ENCODE results near the gene TMEM175.

The TMEM175 gene

GRCh38 chr4:884896-885295, 47.4 kb upstream of the TMEM175 start:
- no peaks in the 10 kb centered on the region for H3K27me3 ChIP-seq (ENCODE audit: low read depth, low read length)
- H3K79me2 ChIP-seq (ENCODE audit: low read length): no peaks in the 10 kb centered on the region
- H4K20me1 ChIP-seq (ENCODE audit: insufficient read depth, low read length): no peaks in the 10 kb centered on the region
- H3K4me2 ChIP-seq (ENCODE audit: low read length): no peak overlapping the region
- H3K4me3 ChIP-seq (ENCODE audit: low read length): no peak overlapping the region
- H3K9me3 ChIP-seq (ENCODE audit: insufficient read depth, low read length): no peaks in the 10 kb centered on the region
- TF ChIP-seq EZH2phosphoT487 (IDR thresholded peaks at IDR 0.05; ENCODE audit: low read depth) (no peak), CTCF (IDR thresholded peaks at IDR 0.05; ENCODE audit: low read depth, low read length) (no peak)
- H3K9ac ChIP-seq (ENCODE audit: low read length): no peak overlapping the region
- no peak overlapping the region for H3K27ac ChIP-seq (ENCODE audit: low read length)
- no peaks in the 10 kb centered on the region for H3K4me1 ChIP-seq (ENCODE audit: low read length)
- peaks cover 20% of the 10 kb centered on the region for H3K36me3 ChIP-seq (replicated peaks; ENCODE audit: low read depth, low read length)
- H2AFZ ChIP-seq (ENCODE audit: low read depth, low read length): no peak overlapping the region

GRCh38 chr4:885353-885752, 46.9 kb upstream of the TMEM175 start:
- Histone ChIP-seq H3K79me2 (ENCODE audit: low read length) (no peaks in the 10 kb centered on the region), H3K4me3 (ENCODE audit: low read length) (no peak overlapping the region), H2AFZ (ENCODE audit: low read depth, low read length) (no peak overlapping the region), H3K9ac (ENCODE audit: low read length) (no peak overlapping the region), H3K4me1 (ENCODE audit: low read length) (no peaks in the 10 kb centered on the region), H3K4me2 (ENCODE audit: low read length) (no peak overlapping the region), H4K20me1 (ENCODE audit: insufficient read depth, low read length) (no peaks in the 10 kb centered on the region), H3K27me3 (ENCODE audit: low read depth, low read length) (no peaks in the 10 kb centered on the region), H3K36me3 (replicated peaks; ENCODE audit: low read depth, low read length) (peaks cover 20% of the 10 kb centered on the region), H3K27ac (ENCODE audit: low read length) (no peak overlapping the region), H3K9me3 (ENCODE audit: insufficient read depth, low read length) (no peaks in the 10 kb centered on the region)
- no peak for TF ChIP-seq EZH2phosphoT487 (IDR thresholded peaks at IDR 0.05; ENCODE audit: low read depth)
- TF ChIP-seq CTCF (IDR thresholded peaks at IDR 0.05; ENCODE audit: low read depth, low read length): no peak

- Histone ChIP-seq H2AFZ (ENCODE audit: low read depth, low read length) (no peak overlapping the region), H3K36me3 (replicated peaks; ENCODE audit: low read depth, low read length) (peaks cover 20% of the 10 kb centered on the region), H4K20me1 (ENCODE audit: insufficient read depth, low read length) (no peaks in the 10 kb centered on the region)
Measured at GRCh38 chr4:886244-886643, 46.0 kb upstream of the TMEM175 start.

GRCh38 chr4:887034-887763, 45.1 kb upstream of the TMEM175 start:
- TF ChIP-seq EZH2phosphoT487 (IDR thresholded peaks at IDR 0.05; ENCODE audit: low read depth): no peak
- no peak for TF ChIP-seq CTCF (IDR thresholded peaks at IDR 0.05; ENCODE audit: low read depth, low read length)
- Histone ChIP-seq H3K79me2 (ENCODE audit: low read length) (no peaks in the 10 kb centered on the region), H3K36me3 (replicated peaks; ENCODE audit: low read depth, low read length) (peaks cover 20% of the 10 kb centered on the region), H4K20me1 (ENCODE audit: insufficient read depth, low read length) (no peaks in the 10 kb centered on the region), H2AFZ (ENCODE audit: low read depth, low read length) (no peak overlapping the region), H3K9ac (ENCODE audit: low read length) (no peak overlapping the region), H3K27me3 (ENCODE audit: low read depth, low read length) (no peaks in the 10 kb centered on the region), H3K9me3 (ENCODE audit: insufficient read depth, low read length) (no peaks in the 10 kb centered on the region), H3K4me2 (ENCODE audit: low read length) (no peak overlapping the region), H3K4me3 (ENCODE audit: low read length) (no peak overlapping the region), H3K4me1 (ENCODE audit: low read length) (no peaks in the 10 kb centered on the region), H3K27ac (ENCODE audit: low read length) (no peak overlapping the region)

More at GRCh38 chr4:886244-886643, 46.0 kb upstream of the TMEM175 start:
- Histone ChIP-seq H3K9ac (ENCODE audit: low read length) (no peak overlapping the region), H3K9me3 (ENCODE audit: insufficient read depth, low read length) (no peaks in the 10 kb centered on the region), H3K4me1 (ENCODE audit: low read length) (no peaks in the 10 kb centered on the region), H3K4me2 (ENCODE audit: low read length) (no peak overlapping the region), H3K4me3 (ENCODE audit: low read length) (no peak overlapping the region), H3K27me3 (ENCODE audit: low read depth, low read length) (no peaks in the 10 kb centered on the region), H3K79me2 (ENCODE audit: low read length) (no peaks in the 10 kb centered on the region), H3K27ac (ENCODE audit: low read length) (no peak overlapping the region)
- no peak for TF ChIP-seq CTCF (IDR thresholded peaks at IDR 0.05; ENCODE audit: low read depth, low read length)
- no peak for TF ChIP-seq EZH2phosphoT487 (IDR thresholded peaks at IDR 0.05; ENCODE audit: low read depth)
